ENCODE results near the gene SLCO4A1.

SLCO4A1 gene

DNA sequence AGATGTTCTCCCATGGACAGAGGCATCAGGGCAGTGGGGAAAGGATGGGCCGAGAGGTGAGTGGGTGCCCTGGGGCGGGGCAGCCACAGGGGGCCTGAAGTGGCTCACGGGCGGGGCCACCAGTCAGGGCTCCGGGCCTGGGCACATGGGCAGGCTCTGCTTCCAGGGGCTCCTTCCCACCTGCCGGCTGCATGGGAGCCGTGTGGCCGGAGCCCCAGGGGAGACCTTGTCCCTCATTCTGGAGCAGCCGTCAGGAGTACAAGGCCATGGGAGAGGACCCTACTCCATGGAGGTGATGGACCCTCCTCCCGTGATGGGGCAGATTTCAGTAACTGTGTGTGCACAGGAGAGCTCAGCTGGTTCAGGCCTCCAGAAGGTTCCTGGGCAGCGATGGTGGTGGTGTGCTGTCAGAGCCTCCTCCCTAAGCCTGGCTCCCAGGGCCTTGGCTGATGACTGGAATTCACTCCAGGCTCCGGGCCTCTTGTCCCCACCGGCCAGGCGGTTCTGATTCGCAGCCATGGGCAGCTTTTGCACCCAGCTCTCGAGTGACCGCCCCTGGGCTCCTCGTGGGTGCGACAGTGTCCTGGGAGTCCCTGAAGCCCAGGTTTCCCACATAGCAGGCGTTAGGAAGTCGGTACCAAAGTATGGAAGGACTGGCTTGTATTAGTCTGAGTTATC is 6.2 kb downstream of the SLCO4A1 start:
- H3K27ac Mint-ChIP-seq (ENCODE audit: low read depth) = no peak overlapping the region

DNA sequence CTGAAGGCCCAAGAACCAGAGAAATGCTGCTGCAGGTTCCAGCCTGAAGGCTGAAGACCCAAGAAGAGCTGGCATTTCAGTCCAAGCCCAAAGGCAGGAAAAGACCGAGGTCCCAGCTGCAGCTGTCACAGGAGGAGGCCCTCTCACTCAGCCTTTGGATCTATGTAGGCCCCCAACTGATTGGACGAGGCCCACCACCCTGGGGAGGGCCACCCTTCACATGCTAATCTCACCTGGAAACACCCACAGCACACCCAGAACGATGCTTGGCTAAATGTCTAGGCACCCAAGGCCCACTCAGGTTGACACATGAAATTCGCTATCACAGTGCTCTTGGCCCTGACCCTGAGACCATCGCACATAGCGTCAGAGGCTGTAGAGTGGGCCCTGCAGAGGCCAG is 6.8 kb downstream of the SLCO4A1 start:
- Mint-ChIP-seq H3K4me3 (no peak overlapping the region), H3K4me1 (peaks cover 25% of the 10 kb centered on the region), H3K27me3 (no peaks in the 10 kb centered on the region), H3K36me3 (ENCODE audit: insufficient read depth) (peaks cover 15% of the 10 kb centered on the region), H3K27ac (ENCODE audit: low read depth) (peak overlapping the region; percentile 65), H3K9me3 (no peaks in the 10 kb centered on the region)
- DNase-seq (ENCODE audit: low spot score in 2 of 2) = no peak
- ATAC-seq (replicated peaks; ENCODE audit: extremely low read depth, poor library complexity, severe bottlenecking) = no peak

More for the DNA sequence above, 6.2 kb downstream of the SLCO4A1 start:
- Mint-ChIP-seq H3K4me3 (no peak overlapping the region), H3K27me3 (no peaks in the 10 kb centered on the region), H3K4me1 (peaks cover 25% of the 10 kb centered on the region), H3K36me3 (ENCODE audit: insufficient read depth) (peaks cover 15% of the 10 kb centered on the region), H3K9me3 (no peaks in the 10 kb centered on the region)
- DNase-seq (ENCODE audit: low spot score in 2 of 2) (no peak), ATAC-seq (replicated peaks; ENCODE audit: extremely low read depth, poor library complexity, severe bottlenecking) (no peak)

DNA sequence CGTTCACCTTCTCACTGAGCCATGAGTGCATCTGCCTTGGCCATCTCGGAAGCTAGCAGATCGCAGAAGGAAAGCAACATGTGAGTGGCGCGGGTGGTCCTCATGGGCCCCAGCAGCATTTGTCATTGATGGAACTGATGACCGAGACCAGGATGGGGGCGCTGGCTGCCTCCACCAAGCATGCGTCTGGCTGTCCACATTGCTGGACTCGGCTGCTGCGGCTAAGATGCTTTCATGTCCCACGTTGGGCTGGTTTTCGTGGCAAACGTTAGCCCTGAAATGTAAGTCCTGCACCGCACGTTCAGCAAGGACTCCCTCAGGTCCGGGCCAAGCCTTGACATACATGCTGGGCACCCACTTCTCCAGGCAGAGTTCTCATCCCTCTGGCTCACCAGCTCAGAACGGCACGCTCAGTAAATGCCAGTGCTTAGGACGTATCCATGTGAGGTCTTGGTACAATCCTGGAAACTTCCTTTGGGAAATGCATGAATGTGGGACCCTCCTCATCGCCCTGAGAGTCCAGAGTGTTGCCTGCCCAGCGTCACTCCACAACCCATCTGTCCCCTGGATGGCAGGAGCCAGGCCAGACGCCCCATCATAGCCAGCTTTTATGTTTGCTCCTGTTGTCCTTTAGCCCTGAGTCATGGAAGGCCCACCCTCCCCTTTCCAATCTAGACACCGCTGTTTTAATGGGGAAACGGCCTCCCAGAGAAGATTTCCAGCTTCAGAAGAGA is 8.4 kb downstream of the SLCO4A1 start:
- H3K27me3 Mint-ChIP-seq = no peaks in the 10 kb centered on the region
- H3K4me1 Mint-ChIP-seq = peaks cover 25% of the 10 kb centered on the region
- DNase-seq (ENCODE audit: low spot score in 2 of 2) (no peak), ATAC-seq (replicated peaks; ENCODE audit: extremely low read depth, poor library complexity, severe bottlenecking) (no peak)
- H3K27ac Mint-ChIP-seq (ENCODE audit: low read depth) = peak overlapping the region; percentile 92
- peak overlapping the region; percentile 72 for H3K4me3 Mint-ChIP-seq
- peaks cover 13% of the 10 kb centered on the region for H3K36me3 Mint-ChIP-seq (ENCODE audit: insufficient read depth)
- no peaks in the 10 kb centered on the region for H3K9me3 Mint-ChIP-seq

DNA sequence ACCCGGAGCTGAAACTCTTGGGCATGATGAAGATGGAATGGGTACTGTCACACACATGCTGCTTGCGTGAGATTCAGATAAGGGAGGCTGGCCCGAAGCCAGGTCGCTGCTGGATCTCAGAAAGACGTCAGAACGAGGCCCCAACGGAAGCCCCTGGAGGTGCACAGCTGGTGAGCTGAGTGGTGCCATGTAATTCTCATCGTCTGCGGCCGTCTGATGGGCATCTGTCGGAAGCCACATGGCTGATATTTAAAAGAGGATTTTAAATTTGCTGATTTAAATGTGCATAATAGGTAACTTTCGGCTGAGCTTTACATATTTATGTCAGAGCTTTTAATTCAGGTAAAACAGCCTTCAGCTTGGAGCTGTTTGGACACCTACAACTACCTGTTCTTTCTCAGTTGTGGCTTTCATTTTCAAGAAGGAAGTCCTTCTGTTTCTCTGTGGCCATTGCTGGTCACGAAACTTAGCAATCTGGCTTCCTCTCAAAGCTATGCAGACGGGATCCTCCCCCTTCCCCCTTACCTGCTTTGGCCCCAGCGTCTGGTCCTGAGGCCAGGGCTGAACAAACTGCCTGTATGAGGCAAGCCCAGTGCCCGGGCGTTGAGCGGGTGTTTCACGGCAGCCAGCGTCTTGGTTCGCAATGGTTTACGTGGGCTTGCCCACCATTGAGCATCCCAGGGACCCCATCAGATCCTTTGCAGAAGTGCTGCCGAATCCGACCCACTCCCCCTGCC is 9.2 kb downstream of the SLCO4A1 start:
- H3K36me3 Mint-ChIP-seq (ENCODE audit: insufficient read depth) = peaks cover 13% of the 10 kb centered on the region
- peak overlapping the region; percentile 72 for H3K4me3 Mint-ChIP-seq
- H3K27ac Mint-ChIP-seq (ENCODE audit: low read depth) = peak overlapping the region; percentile 92
- peak; percentile 88 for ATAC-seq (replicated peaks; ENCODE audit: extremely low read depth, poor library complexity, severe bottlenecking)
- H3K9me3 Mint-ChIP-seq = no peaks in the 10 kb centered on the region
- no peaks in the 10 kb centered on the region for H3K27me3 Mint-ChIP-seq
- peaks cover 25% of the 10 kb centered on the region for H3K4me1 Mint-ChIP-seq
- peak; percentile 79 to 86 for DNase-seq (ENCODE audit: low spot score in 2 of 2)

DNA sequence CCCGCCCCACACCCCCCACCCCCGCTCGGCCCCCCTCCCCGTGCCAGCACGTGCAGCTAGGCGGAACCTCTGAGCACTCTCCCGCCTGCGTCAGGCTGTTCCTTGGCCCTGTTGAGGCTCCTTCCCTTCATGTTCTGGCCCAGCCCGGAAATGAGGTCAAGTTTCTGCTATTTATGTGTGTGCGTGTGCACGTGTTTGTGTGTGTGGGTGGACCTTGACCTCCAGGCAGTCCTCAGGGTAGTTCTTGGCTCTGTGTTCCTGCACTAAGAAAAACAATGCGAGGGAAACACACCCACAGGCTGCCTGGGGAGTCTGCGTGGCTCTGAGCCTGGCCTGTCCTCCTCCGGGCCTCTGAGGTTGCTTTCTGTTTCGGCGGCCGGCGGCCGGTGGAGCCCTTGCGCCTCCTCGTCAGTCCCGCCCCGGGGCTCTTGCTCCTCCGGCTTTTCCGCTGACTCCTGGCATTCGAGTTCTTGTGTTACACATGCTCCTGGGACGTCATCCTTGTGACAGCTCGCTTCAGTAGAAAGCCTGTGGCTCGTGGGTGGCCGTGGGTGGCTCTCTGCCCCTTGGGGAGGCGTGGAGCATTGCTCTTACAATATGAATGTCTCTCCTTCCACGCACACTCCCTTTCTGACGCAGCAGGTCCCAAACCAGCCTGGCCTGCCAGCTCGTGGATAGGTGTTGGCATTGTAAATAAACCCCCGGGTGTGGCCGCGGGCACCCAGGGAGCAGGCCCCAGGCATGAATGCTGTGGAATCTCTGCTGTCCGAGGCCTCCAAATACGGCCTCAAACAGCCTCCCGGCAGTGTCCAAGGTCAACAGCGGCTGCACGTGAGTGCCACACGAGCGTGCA is 10.0 kb downstream of the SLCO4A1 start:
- Mint-ChIP-seq H3K4me1 (peaks cover 18% of the 10 kb centered on the region), H3K27ac (ENCODE audit: low read depth) (peak overlapping the region; percentile 92)
- peak; percentile 67 for ATAC-seq (replicated peaks; ENCODE audit: extremely low read depth, poor library complexity, severe bottlenecking)

DNA sequence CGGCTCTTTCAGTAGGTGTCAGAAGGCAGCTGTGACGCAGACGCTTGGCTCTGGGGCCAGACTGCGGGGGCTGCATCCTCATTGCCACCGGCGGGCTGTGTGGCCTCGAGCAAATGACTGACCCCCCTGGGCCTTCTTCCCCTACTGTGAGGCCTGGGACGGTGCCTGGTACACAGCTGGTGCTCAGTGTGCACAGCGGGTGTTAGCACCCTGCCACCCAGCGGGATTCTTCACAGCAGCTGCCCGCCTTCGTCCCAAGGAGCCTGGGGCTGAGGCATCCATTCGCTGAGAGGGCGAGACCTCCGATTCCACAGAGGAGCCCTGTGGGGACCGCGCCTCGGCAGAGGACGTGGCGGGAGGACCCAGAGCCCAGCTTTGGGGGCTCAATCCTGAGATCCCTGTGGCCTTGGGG is 10.6 kb downstream of the SLCO4A1 start:
- H3K36me3 Mint-ChIP-seq (ENCODE audit: insufficient read depth) = peaks cover 7% of the 10 kb centered on the region
- no peaks in the 10 kb centered on the region for H3K27me3 Mint-ChIP-seq
- ATAC-seq (replicated peaks; ENCODE audit: extremely low read depth, poor library complexity, severe bottlenecking) = no peak
- peak overlapping the region; percentile 72 for H3K4me3 Mint-ChIP-seq
- no peak for DNase-seq (ENCODE audit: low spot score in 2 of 2)
- peak overlapping the region; percentile 92 for H3K27ac Mint-ChIP-seq (ENCODE audit: low read depth)
- H3K9me3 Mint-ChIP-seq = no peaks in the 10 kb centered on the region
- H3K4me1 Mint-ChIP-seq = peaks cover 18% of the 10 kb centered on the region

More for the DNA sequence above, 10.0 kb downstream of the SLCO4A1 start:
- Mint-ChIP-seq H3K36me3 (ENCODE audit: insufficient read depth) (peaks cover 7% of the 10 kb centered on the region), H3K9me3 (no peaks in the 10 kb centered on the region), H3K4me3 (peak overlapping the region; percentile 72), H3K27me3 (no peaks in the 10 kb centered on the region)
- peak in 1 of 2 donors; percentile 49 for DNase-seq (ENCODE audit: low spot score in 2 of 2)

DNA sequence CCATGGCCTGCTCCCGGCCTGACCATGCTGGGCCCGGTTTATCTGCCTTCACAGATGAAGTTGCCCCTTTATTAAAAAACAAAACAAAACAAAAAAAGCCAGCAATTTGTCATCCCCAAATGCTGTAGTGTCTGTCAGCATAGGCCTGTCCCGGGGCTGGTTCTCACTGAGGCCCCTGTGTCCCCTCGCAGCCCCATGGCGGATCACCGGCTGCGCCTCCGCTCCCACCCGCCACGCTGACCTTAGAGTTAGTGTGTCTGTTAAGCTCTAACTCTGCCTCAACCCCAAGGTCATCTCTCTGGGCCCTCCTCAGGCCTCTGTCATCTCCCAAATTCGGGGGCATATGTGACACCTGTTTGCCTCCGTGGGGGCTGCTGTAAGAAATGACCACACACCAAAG is 11.1 kb downstream of the SLCO4A1 start:
- Mint-ChIP-seq H3K27ac (ENCODE audit: low read depth) (no peak overlapping the region), H3K36me3 (ENCODE audit: insufficient read depth) (peaks cover 5% of the 10 kb centered on the region), H3K9me3 (no peaks in the 10 kb centered on the region), H3K27me3 (no peaks in the 10 kb centered on the region), H3K4me1 (peaks cover 18% of the 10 kb centered on the region), H3K4me3 (no peak overlapping the region)
- no peak for DNase-seq (ENCODE audit: low spot score in 2 of 2)
- no peak for ATAC-seq (replicated peaks; ENCODE audit: extremely low read depth, poor library complexity, severe bottlenecking)

DNA sequence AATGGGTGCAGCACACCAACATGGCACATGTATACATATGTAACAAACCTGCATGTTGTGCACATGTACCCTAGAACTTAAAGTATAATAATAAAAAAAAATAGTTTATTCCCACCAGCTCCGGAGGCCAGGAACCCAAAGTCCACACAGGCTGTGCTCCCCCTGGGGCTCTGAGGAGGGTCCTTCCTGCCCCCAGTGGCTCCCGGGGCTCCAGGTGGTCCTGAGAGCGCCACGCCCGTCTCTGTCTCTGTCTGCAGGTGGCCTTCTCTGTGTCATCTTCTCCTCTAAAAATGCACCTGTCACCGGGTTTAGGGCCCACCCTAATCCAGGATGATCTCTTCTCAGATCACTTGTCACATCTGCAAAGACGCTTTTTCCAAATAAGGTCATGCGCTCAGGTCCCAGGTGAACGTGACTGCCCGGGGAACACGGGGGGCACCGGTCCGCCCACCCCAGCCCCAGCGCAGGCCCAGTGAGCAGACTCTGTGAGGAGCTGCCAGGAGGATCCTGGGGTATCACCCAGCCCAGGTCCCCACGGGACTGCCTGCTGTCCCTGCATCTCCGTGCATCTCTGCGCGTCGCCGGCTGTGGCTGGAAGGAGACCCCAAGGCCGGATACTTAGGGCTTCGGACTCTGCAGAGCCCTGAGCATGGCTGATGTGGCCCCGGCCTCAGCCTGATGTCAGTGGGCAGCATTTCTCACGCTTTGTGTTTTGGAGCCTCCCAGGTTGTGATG is 11.8 kb downstream of the SLCO4A1 start:
- H3K36me3 Mint-ChIP-seq (ENCODE audit: insufficient read depth) = peaks cover 5% of the 10 kb centered on the region
- H3K27me3 Mint-ChIP-seq = no peaks in the 10 kb centered on the region
- peaks cover 18% of the 10 kb centered on the region for H3K4me1 Mint-ChIP-seq
- H3K27ac Mint-ChIP-seq (ENCODE audit: low read depth) = no peak overlapping the region
- ATAC-seq (replicated peaks; ENCODE audit: extremely low read depth, poor library complexity, severe bottlenecking) = no peak
- no peak overlapping the region for H3K4me3 Mint-ChIP-seq
- no peak for DNase-seq (ENCODE audit: low spot score in 2 of 2)
- no peaks in the 10 kb centered on the region for H3K9me3 Mint-ChIP-seq

DNA sequence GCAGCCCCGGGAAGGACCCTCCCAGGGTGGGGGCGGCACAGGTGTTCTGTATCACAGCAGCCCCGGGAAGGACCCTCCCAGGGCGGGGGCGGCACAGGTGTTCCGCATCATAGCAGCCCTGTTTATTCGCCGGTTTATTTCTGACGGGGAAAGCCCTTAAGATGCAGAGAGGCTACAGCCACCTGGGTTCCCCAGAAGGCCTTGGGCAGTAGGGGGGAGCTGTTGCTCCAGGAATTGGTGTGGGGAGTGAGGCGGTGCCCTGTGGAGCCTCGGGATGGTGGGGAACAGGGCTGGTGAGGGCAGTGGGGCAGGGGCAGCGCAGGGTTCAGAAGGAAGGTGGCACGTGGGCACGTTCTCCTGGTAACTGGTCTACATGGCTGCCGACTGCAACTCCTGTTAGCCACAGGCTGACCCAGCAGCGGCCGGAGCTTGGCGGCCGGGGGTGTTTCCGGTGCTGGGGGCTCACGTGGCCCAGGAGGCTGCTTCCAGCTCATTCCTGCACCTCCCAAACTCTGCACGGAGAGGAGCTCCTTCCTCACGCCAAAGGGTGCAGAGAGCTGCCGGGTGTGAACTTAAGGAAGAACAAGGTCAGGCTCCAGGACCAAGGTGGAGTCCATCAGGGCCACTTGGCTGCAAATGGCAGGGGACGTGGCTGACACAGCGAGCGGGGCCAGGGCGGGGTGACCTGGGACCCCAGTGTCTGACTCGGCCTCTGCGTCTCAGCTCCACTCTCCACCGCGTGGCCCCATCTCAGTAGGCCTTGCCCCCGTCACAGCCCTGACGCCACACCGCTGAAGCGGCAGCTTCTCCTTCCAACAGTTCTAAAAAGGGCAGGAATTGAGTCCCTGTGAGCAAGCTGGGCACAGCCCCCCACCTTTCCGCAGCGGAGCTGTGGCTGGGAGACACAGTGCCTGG is 13.2 kb downstream of the SLCO4A1 start:
- Mint-ChIP-seq H3K4me3 (no peak overlapping the region), H3K27me3 (no peaks in the 10 kb centered on the region), H3K9me3 (no peaks in the 10 kb centered on the region), H3K27ac (ENCODE audit: low read depth) (no peak overlapping the region), H3K4me1 (peaks cover 18% of the 10 kb centered on the region), H3K36me3 (ENCODE audit: insufficient read depth) (peaks cover 5% of the 10 kb centered on the region)
- DNase-seq (ENCODE audit: low spot score in 2 of 2) = no peak
- no peak for ATAC-seq (replicated peaks; ENCODE audit: extremely low read depth, poor library complexity, severe bottlenecking)

DNA sequence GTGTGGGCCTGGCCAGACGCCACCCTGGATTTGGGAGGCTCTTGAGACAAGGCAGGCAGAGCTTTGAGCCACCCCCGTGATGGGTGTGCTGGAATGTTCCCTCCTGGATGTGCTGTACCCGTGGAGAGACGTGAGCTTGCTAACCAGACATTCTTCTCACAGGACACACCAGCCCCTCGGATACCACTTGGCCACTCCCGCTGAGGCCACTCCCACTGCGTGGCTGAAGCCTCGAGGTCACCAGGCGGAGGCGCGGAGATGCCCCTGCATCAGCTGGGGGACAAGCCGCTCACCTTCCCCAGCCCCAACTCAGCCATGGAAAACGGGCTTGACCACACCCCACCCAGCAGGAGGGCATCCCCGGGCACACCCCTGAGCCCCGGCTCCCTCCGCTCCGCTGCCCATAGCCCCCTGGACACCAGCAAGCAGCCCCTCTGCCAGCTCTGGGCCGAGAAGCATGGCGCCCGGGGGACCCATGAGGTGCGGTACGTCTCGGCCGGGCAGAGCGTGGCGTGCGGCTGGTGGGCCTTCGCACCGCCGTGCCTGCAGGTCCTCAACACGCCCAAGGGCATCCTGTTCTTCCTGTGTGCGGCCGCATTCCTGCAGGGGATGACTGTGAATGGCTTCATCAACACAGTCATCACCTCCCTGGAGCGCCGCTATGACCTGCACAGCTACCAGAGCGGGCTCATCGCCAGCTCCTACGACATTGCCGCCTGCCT is 14.1 kb downstream of the SLCO4A1 start:
- peaks cover 13% of the 10 kb centered on the region for H3K4me1 Mint-ChIP-seq
- H3K27ac Mint-ChIP-seq (ENCODE audit: low read depth) = no peak overlapping the region
- no peaks in the 10 kb centered on the region for H3K27me3 Mint-ChIP-seq
- H3K36me3 Mint-ChIP-seq (ENCODE audit: insufficient read depth) = peaks cover 3% of the 10 kb centered on the region
- H3K4me3 Mint-ChIP-seq = no peak overlapping the region
- no peaks in the 10 kb centered on the region for H3K9me3 Mint-ChIP-seq
- DNase-seq (ENCODE audit: low spot score in 2 of 2) (no peak), ATAC-seq (replicated peaks; ENCODE audit: extremely low read depth, poor library complexity, severe bottlenecking) (no peak)

All from central memory CD8-positive, alpha-beta T cell (primary cell).